Natural killer cell (primary cell): Measurements from ENCODE around the gene TEC. TPM values are rescaled to one million over a fixed set of nuclear protein-coding genes. Genes with fewer than 3 reads are reported as not detected.

Source experiments
- ATAC-seq, 3 donors: fragments of 150-1000 bp in 2 of 3; fragments of 200-7000 bp in 1 of 3; cut with Tn5 transposase; 1 replicate in 1 of 3; 2 replicates in 2 of 3; pipeline ENCODE4 v1.10.0; 2021; ENCODE audit warnings: mild to moderate bottlenecking in 2 of 3, moderate library complexity in 2 of 3
- DNase-seq, 2 donors: peaks; one replicate each; pipeline versions ENCODE4 v3.0.0 to v3.0.0-alpha.2; 2013 to 2021; ENCODE audit warnings: mixed read lengths in 1 of 2
- H3K27ac ChIP-seq: one replicate; pipeline ENCODE4 v1.5.1; 2013; ENCODE audit warnings: mild to moderate bottlenecking, low read length
- H3K27me3 ChIP-seq: one replicate; pipeline ENCODE4 v1.6.1; 2013; ENCODE audit warnings: low read length; ENCODE audit not compliant: control insufficient read depth, insufficient read depth
- H3K36me3 ChIP-seq: one replicate; pipeline ENCODE4 v1.6.1; 2013; ENCODE audit warnings: low read length; ENCODE audit not compliant: control insufficient read depth, insufficient read depth
- H3K4me1 ChIP-seq: one replicate; pipeline ENCODE4 v1.6.1; 2013; ENCODE audit warnings: low read length; ENCODE audit not compliant: control insufficient read depth, insufficient read depth
- H3K4me3 ChIP-seq: one replicate; pipeline ENCODE4 v1.5.1; 2013; ENCODE audit warnings: low read length
- H3K9me3 ChIP-seq: one replicate; pipeline ENCODE4 v1.6.1; 2013; ENCODE audit warnings: low read length; ENCODE audit not compliant: control insufficient read depth, insufficient read depth
- H3K27ac Mint-ChIP-seq, 2 donors: one replicate each; pipeline ENCODE4 v1.8.0; 2022; ENCODE audit warnings: mild to moderate bottlenecking in 2 of 2, mixed read lengths in 2 of 2, moderate library complexity in 1 of 2
- H3K27me3 Mint-ChIP-seq, 2 donors: one replicate each; pipeline ENCODE4 v1.8.0; 2022; ENCODE audit warnings: low read depth in 2 of 2, mixed read lengths in 2 of 2
- H3K36me3 Mint-ChIP-seq: one replicate; pipeline ENCODE4 v1.8.0; 2022; ENCODE audit warnings: mixed read lengths
- H3K4me1 Mint-ChIP-seq, 2 donors: one replicate each; pipeline ENCODE4 v1.8.0; 2022; ENCODE audit warnings: mixed read lengths in 2 of 2
- H3K4me3 Mint-ChIP-seq: one replicate; pipeline ENCODE4 v1.8.0; 2022; ENCODE audit warnings: mild to moderate bottlenecking, moderate library complexity, mixed read lengths
- H3K9me3 Mint-ChIP-seq, 2 donors: one replicate each; pipeline ENCODE4 v1.8.0; 2022; ENCODE audit warnings: mixed read lengths in 2 of 2
- WGBS: methylation state at CpG from one replicate; pipeline ENCODE4 v1.1.7; 2013; ENCODE audit warnings: missing lambda C conversion rate; ENCODE audit not compliant: insufficient coverage; 5-methylcytosine and 5-hydroxymethylcytosine counted together
- intact Hi-C: fragments of 100-400 bp; cut with micrococcal nuclease; formaldehyde crosslinking; loops from one replicate; pipeline ENCODE4 v1.14.2; 2022
- total RNA-seq, 4 donors: library from RNA; stranded (reverse); fragments of 120-200 nt in 1 of 4; gene quantifications; one replicate each; pipeline versions ENCODE4 v1.2.3 to v1.2.4, GENCODE V29; 2013 to 2022
- TF ChIP-seq, protein P1 (sequence below): fragments of 200-600 bp; IDR thresholded peaks from one replicate; pipeline ENCODE4 v1.8.0; 2022; ENCODE audit warnings: antibody characterized with exemption

The TEC gene
- total RNA-seq, 3 donors from 2014 or later (not counting 1 experiment from before 2014, with no cell fraction given), result 4.0 to 7.4 (median 4.7) TPM

DNA sequence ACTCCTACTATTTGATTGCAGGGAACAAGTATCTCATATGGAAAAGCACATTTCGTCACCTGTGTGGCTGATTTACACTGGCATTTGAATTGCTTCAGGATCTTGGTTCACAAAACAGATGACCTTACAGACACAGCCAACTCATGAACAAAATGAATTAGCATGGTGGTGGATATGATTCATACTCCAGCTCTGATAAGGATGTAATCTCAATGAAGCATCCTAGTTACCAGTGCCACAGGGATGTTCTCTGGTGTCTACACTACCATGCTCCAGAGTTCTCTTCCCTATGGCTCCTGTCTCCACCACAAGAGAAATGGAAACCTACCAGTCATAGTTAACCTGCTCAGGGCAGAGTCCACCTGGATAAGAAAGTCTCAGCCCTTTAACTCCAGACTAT lies 40.7 kb downstream of the TEC start:
- H3K36me3 Mint-ChIP-seq, result no peaks in the 10 kb centered on the region
- TF ChIP-seq, protein P1, sequence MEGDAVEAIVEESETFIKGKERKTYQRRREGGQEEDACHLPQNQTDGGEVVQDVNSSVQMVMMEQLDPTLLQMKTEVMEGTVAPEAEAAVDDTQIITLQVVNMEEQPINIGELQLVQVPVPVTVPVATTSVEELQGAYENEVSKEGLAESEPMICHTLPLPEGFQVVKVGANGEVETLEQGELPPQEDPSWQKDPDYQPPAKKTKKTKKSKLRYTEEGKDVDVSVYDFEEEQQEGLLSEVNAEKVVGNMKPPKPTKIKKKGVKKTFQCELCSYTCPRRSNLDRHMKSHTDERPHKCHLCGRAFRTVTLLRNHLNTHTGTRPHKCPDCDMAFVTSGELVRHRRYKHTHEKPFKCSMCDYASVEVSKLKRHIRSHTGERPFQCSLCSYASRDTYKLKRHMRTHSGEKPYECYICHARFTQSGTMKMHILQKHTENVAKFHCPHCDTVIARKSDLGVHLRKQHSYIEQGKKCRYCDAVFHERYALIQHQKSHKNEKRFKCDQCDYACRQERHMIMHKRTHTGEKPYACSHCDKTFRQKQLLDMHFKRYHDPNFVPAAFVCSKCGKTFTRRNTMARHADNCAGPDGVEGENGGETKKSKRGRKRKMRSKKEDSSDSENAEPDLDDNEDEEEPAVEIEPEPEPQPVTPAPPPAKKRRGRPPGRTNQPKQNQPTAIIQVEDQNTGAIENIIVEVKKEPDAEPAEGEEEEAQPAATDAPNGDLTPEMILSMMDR, result no peak
- H3K4me1 Mint-ChIP-seq, result peaks cover 5 to 21% of the 10 kb centered on the region in 2 donors
- ATAC-seq, result no peak
- H3K27ac ChIP-seq, result no peak overlapping the region
- 100% methylated on average over 1 of the region's 1 CpG for WGBS
- no peaks in the 10 kb centered on the region for H3K27me3 Mint-ChIP-seq
- H3K4me3 ChIP-seq, result no peak overlapping the region
- H3K9me3 ChIP-seq, result no peaks in the 10 kb centered on the region
- H3K9me3 Mint-ChIP-seq, result no peaks in the 10 kb centered on the region
- H3K27me3 ChIP-seq, result no peaks in the 10 kb centered on the region
- peaks cover 12% of the 10 kb centered on the region for H3K4me1 ChIP-seq
- H3K27ac Mint-ChIP-seq, result no peak overlapping the region
- DNase-seq, result no peak
- intact Hi-C loops, result no loop called here
- no peaks in the 10 kb centered on the region for H3K36me3 ChIP-seq
- H3K4me3 Mint-ChIP-seq, result no peak overlapping the region

DNA sequence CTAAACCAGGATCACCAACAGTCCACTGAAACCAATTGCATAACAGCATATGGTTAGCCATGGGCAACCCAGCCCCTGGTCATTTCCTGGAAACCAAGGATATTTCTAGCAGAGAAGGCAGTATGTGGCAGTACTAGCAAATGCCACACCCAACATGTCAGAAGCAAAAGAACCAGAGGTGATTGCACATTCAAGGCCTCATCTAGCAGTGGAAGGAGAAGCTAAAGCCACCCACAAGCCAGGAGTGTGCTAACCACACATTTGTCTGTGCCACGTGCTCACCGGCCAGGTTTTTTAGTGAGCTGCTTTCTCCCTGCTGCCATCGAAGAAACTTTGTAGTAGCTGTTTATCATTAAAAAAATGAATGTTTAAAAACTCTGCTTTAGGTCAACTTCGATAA lies 42.0 kb downstream of the TEC start:
- Histone ChIP-seq H3K27ac (no peak overlapping the region), H3K27me3 (no peaks in the 10 kb centered on the region), H3K9me3 (no peaks in the 10 kb centered on the region), H3K4me3 (no peak overlapping the region), H3K4me1 (peaks cover 12% of the 10 kb centered on the region), H3K36me3 (no peaks in the 10 kb centered on the region)
- 10% methylated on average over 3 of the region's 4 CpGs for WGBS
- intact Hi-C loops, result no loop called here
- peak in 2 of 3 donors; percentile 57 to 73 for ATAC-seq
- H3K27me3 Mint-ChIP-seq, result no peaks in the 10 kb centered on the region
- TF ChIP-seq, protein P1, result no peak
- peak in 1 of 2 donors; percentile 17 for DNase-seq
- H3K9me3 Mint-ChIP-seq, result no peaks in the 10 kb centered on the region
- H3K36me3 Mint-ChIP-seq, result no peaks in the 10 kb centered on the region
- H3K4me3 Mint-ChIP-seq, result no peak overlapping the region
- peaks cover 5 to 21% of the 10 kb centered on the region in 2 donors for H3K4me1 Mint-ChIP-seq
- H3K27ac Mint-ChIP-seq, result no peak overlapping the region

DNA sequence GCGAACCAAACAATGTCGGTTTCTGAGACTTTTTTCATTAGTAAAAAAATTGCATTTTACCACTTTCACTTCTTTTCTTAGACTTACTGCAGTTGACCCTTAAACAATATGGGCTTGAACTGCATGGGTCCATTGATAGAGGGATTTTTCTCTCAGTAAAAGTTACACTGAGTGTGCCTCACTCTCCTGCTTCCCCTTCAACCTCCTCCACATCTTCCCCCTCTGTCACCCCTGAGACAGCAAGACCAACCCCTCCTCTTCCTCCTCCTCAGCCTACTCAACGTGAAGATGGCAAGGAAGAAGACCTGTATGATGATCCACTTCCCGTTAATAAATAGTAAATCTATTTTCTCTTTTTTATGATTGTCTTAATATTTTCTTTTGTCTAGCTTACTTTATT lies 43.4 kb downstream of the TEC start:
- Mint-ChIP-seq H3K36me3 (no peaks in the 10 kb centered on the region), H3K27ac (no peak overlapping the region), H3K4me3 (no peak overlapping the region), H3K4me1 (peaks cover 5 to 21% of the 10 kb centered on the region in 2 donors), H3K9me3 (no peaks in the 10 kb centered on the region), H3K27me3 (no peaks in the 10 kb centered on the region)
- H3K27ac ChIP-seq, result no peak overlapping the region
- H3K4me3 ChIP-seq, result no peak overlapping the region
- H3K27me3 ChIP-seq, result no peaks in the 10 kb centered on the region
- WGBS, result 68% methylated on average over 2 of the region's 4 CpGs
- no peaks in the 10 kb centered on the region for H3K36me3 ChIP-seq
- H3K9me3 ChIP-seq, result no peaks in the 10 kb centered on the region
- no peak for ATAC-seq
- DNase-seq, result no peak
- peaks cover 8% of the 10 kb centered on the region for H3K4me1 ChIP-seq
- intact Hi-C loops, result no loop called here
- TF ChIP-seq, protein P1, result no peak
